Spleen (tissue), 7 donors: ENCODE results near the gene F2RL1.

Source experiments
- CTCF ChIP-seq, 11 experiments: fragments of 200-600 bp in 7 of 11; fragments of 450-650 bp in 4 of 11; sonication (generic) in 4 of 11; IDR thresholded peaks in 8 of 11; conservative IDR thresholded peaks in 3 of 11; 1 replicate in 7 of 11; 2 replicates in 4 of 11; pipeline versions ENCODE4 v1.4.0 to v1.8.0; 2016 to 2021; ENCODE audit warnings: antibody characterized with exemption in 11 of 11, inconsistent platforms in 4 of 11, mild to moderate bottlenecking in 1 of 11
- POLR2A ChIP-seq, 3 donors: fragments of 450-650 bp; IDR thresholded peaks; one replicate each; pipeline ENCODE4 v1.5.1; 2017; ENCODE audit warnings: antibody characterized with exemption in 3 of 3, mild to moderate bottlenecking in 1 of 3
- donor health status: DM: no; HTN: no; CAD: no; lungs with moderate emphysema.
- donor health status: DM: no; HTN: no; CAD: no.
- donor health status: DM: no; HTN: no; CAD: no.

DNA sequence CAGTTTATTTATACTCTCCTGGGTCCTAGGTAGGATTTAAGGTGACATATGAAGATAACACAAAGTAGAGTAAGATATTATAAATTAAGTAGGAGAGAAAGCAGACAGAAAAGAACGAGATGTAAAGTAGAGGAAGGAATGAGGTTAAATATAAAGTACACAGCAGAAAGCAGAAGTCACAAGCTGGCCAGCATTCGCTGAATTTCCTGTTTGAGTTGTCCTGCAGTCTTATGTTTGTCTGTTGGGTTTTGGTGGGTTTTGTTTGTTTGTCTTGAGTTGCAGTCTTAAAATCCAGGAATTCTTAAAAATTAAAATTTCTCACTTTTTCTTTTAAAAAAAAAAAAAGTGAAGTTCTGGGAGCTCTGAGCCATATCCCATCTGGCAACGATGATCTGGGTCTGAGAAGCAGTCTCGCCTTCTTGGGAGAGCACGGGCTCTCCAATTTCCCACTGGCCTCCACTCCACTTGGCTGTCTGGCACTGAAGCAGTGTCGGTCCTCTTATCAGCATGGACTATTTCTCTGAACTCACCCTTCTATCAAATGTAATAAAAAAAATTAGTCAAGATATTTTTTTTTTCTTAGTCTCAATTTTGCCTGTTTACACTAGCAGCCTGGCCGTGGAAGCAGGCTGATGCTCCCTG lies 33.0 kb downstream of the F2RL1 start:
- TF ChIP-seq CTCF (IDR thresholded peaks at IDR 0.05 in 8 of 11, conservative IDR thresholded peaks at IDR 0.05 in 3 of 11) (no peak), POLR2A (IDR thresholded peaks at IDR 0.05) (no peak)
